ENCODE measurements around the gene KRI1. TPM values are rescaled to one million over a fixed set of nuclear protein-coding genes. Genes with fewer than 3 reads are reported as not detected.

KRI1 gene
- total and polyA plus RNA-seq, 2 of the 8 experiments (the other 6 are each of a cell fraction or from before 2014, with no cell fraction given), result 14.2 to 45.2 TPM

DNA sequence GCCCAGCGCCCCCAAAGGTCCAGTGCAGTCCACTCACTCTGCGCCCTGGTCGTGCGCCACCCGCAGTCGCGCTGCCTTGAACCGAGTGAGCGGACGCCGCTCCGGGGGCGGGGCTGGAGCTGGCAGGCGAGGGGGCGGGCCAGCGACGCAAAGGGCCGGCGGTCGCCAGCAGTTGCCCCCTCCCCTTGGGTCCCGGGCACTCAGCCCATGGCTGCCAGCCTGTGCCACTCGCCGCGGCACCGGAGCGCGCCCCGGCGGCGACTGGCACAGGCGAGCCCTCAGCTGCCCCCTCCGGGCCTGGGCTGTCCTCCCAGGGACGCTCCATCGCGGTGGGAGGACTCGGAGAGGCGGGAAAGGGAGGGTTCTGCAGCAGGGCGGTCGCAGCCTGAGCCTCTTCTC lies 48.5 kb downstream of the KRI1 start, which contains the start of gene S1PR5 (continued):
- TF ChIP-seq SP2 (IDR thresholded peaks at IDR 0.05; ENCODE audit: low read length) (no peak), TEAD4 (IDR thresholded peaks at IDR 0.05; ENCODE audit: low read depth, low read length) (no peak), CHD2 (IDR thresholded peaks at IDR 0.05; ENCODE audit: low read length) (no peak), RBBP5 (IDR thresholded peaks at IDR 0.05; ENCODE audit: borderline replicate concordance, low read depth, low read length) (no peak), ASH2L (IDR thresholded peaks at IDR 0.05; ENCODE audit: low read length) (peak; percentile 44), EGR1 (IDR thresholded peaks at IDR 0.05; ENCODE audit: borderline replicate concordance, low read depth, low read length) (peak; percentile 14; the same call in 1 of the 2 replicates), SIN3A (conservative IDR thresholded peaks at IDR 0.05 in 1 of 2, IDR thresholded peaks at IDR 0.05 in 1 of 2; ENCODE audit: low read depth in 1 of 2, low read length in 2 of 2) (no peak), CHD7 (IDR thresholded peaks at IDR 0.05; ENCODE audit: insufficient replicate concordance, low read length) (no peak), RNF2 (IDR thresholded peaks at IDR 0.05; ENCODE audit: borderline replicate concordance, low read depth, low read length, missing control alignments, poor library complexity, severe bottlenecking) (no peak), TAF1 (IDR thresholded peaks at IDR 0.05; ENCODE audit: low read depth, low read length) (no peak)
